ENCODE data around the gene PABPN1L.
"Not testable (repeated sequence)": the region's sequence is repeated elsewhere in the genome, so short reads cannot be mapped to it uniquely, and the experiment has no call there.

PABPN1L gene

DNA sequence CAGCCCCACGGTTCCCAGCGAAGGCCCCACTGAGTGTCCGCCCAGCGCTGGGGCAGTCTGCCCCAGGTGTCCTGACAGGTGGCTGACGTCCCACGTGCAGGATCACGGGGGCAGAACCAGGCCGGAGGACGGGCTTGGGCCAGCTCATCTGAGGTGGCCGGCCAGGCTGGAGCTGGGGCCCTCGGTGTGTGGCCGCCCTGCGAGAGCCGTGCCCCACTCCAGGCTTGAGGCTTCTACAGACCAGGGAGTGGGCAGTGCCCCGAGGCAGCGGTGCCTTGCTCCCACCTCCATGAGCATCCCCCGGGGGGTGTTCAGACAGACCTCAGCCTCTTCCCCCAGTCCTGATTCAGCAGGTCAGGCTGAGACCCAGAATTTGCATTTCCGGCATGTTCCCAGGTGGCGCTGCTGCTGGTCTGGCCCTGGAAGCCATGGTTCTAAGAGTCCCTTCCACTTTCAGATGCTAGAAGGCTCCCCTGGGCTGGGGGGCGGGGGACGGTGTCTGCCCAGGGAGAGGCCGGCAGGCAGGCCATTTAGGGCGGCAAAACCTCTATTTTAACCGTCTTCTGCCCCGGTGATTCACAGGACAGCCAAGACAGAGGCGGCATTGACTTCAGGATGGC is 35.4 kb upstream of the PABPN1L start:
- DNase-seq (ENCODE audit: low read depth in 3 of 3): no peak

DNA sequence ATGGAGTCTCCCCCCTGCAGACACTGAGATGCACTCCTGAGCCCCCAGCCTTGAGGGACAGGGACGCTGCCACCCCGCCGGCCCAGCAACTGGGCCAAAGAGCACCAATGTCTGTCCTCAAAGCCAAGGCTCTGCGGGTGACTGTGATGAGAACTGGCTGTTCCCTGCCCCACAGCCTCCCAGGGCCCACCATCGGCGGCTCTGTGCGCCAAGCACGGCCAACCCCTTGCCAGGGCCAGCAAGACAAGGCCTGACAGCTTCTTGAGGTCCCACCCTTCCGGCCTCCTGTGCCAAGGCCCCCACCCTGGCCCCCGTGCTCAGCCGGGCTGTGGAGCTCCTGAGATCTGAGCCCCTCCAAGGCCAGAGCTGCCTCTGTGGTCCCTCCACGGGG is 34.2 kb upstream of the PABPN1L start:
- no peak for DNase-seq (ENCODE audit: low read depth in 3 of 3)

DNA sequence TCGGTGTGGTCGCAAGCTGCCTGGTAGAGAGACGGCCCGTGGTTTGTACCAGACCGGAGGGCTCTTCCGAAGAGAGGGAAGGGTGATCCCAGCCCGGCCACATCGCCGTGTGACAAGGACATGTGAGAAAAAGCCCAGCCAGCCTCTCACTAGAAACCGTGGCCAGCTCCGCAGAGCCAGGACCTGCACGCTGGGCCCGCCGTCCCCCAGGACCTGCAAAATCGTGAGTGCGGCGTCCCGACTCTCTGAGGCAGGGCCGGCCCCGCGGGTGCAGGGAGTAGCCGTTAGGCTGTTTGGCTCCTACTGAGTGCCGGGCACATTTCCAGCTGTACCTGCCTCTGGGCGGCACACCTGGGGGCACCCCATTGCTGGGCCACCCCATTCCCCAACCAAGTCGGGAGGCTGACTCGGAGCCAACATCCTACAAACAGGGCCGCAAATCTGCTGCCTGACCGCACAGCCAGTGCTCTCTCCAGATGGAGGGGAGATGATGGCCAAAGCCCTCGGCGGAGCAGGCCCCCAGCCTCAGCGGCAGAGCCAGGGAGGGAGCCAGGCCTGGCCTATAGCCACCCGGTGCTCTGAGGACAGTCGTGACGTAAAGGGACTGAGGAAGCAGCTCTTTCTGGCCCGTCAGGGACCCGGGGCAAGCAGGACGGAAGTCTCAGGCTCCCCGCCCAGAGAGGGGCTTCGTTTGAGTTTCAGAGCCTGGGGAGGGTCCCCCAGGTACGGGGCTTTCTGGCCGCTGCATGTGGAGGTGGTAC is 33.6 kb upstream of the PABPN1L start:
- DNase-seq (ENCODE audit: low read depth in 3 of 3): no peak

DNA sequence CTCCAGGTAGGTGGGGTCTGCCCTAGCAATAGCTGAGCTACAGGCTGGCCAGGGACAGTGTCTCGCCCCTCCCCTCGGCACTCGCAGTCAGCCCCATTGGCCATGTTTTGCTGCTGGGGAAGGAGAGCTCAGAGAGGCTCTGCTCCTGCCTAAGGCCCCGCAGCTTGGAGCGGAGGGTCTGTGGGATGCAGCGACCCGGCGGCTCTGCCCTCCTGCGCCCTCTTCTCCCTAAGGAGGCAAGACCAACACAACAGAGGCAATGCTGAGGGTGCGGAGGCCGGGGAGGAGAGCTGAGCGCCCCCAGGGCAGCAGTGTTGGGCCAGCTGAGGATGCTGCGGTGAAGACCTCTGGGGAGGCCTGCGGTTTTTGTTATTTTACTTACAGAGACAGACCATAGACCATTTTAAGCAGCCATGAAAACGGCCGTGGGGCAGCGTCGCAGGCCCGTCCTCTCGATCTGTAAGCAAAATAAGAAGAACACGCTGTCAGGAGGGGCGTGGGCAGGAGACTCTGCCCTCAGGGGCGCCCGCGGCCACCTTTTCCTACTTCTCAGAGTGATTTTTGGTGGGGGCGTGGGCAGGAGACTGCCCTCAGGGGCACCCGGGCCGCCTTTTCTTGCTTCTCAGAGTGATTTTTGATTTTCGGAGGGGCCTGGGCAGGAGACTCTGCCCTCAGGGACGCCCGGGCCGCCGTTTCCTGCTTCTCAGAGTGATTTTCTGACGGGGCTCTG is 31.4 kb upstream of the PABPN1L start:
- DNase-seq (ENCODE audit: low read depth in 3 of 3): no peak

DNA sequence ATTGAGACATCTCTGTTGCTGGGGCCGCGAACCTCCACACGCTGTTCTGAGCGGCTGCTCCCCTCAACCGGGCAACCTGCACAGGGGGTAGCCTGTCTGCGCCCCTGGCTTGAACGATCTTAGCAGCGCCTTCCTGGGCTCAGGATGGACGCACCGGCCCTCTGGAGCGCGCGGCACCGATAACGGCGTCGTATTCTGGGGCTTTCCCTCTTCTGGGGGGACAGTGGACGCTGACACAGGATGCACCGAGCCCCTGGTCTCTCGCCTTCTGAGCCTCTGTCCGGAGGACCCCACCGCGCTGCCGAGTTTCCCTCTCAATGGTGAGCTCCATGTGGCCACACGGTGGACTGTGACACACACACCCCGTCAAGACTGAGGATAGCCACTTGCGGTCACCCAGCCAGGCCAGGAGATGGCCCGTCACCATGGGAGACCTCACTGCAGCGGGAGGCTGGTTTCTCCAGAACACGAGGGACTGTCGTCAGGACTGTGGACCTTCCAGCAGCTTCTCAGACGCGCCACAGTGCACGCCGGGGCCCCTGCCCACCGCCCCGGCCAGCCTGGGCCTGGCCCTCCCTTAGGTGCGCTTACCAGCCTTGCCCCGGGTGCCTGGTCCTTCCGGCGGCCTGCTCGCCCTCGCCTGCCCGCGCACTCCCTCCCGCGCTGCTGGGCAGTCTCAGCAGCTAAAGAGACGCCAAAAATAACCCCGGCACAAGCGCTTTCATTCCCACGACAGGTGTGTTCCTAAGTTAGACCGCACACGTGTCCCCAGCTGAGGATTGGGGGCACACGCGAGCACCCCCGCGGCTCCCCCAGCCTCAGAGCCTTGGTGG is 30.0 kb upstream of the PABPN1L start:
- no peak for DNase-seq (ENCODE audit: low read depth in 3 of 3)

DNA sequence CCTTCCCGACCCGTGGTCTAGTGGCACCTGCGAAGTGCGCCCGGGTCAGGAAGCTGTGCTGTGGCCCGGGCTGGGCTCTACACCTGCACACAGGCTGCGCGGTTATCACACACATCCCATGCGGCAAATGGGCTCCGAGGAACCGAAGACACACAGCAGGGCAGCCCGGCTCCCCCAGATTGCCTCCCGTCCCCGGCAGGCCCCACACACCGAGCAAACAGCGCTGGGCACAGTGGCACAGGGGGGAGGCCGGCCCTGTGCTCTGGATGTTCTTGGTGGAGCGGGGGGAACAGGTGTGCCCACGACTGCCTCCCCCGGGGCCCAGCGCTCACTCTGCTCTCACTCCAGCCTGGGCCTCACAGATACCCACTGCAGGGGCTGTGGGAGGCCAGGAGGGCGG is 28.9 kb upstream of the PABPN1L start:
- DNase-seq (ENCODE audit: low read depth in 3 of 3): no peak

DNA sequence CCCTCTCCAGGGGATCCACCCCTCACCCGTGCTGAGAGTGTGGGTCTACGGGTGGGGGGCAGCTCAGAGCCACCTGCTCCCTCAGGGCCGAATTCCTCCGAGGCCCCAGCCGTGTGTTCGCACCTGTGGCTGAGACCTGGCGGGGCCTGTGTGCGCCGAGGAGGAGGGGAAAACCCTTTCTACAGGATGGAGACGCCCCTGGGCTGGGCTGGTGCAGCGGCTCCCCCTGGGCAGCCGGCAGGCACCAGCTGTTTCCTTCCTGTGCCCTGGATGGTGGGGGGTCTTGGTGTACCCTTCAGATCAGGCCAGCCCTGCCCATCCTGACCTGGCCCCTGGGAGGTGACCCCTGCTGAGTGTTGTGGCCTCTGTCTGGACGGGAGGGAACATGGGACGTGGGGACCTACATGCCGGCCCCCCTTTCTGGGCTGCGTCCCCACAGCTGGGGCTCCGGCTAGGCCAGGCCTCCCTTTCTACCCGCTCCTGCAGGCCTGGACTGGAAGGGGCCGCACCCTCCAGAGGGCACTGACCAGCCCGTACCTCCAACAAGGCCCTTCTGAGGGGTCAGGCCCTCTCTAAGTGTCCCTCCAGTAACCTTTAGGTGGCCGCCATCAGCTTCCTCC is 28.3 kb upstream of the PABPN1L start:
- no peak for DNase-seq (ENCODE audit: low read depth in 3 of 3)

DNA sequence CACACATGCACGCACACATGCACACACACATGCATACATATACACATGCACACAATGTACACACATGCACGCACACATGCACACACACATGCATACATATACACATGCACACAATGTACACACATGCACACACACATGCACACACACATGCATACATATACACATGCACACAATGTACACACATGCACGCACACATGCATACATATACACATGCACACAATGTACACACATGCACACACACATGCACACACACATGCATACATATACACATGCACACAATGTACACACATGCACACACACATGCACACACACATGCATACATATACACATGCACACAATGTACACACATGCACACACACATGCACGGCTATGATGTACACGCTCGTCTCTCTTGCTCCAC is 27.8 kb upstream of the PABPN1L start:
- not testable (repeated sequence) for DNase-seq (ENCODE audit: low read depth in 3 of 3)

DNA sequence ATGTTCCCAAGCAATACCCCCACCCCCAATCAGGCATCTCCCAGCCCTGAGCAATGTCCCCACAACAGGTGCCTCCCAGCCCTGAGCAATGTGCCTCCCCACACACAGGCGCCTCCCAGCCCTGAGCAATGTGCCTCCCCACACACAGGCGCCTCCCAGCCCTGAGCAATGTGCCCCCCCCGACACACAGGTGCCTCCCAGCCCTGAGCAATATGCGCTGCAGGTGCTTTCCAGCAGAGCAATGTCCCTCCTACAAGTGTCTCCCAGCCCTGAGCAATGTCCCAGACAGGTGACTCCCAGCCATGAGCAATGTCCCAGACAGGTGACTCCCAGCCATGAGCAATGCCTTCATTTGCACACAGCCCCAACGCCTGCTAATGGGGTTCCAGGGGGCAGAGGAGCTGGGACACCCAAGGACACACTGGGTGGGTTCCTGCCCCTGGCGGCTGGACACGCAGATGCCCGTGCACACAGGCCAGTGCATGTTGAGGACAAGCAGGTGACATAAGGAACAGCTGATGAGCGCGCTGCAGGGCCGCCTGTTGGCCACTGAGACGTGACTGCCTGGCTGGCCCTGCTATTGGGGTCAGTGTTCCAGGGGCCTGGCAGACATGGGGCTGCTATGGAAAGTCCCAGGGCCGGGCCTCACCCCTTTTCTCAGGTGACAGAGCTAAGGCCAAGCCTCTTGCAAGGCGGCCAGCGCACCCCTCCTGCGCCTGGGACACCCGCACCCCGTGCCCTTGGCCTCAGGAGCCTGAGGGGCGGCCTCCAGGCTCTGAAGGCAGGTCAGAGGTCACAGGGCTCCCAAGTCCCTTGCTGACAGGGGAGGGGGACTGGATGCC is 26.9 kb upstream of the PABPN1L start:
- DNase-seq (ENCODE audit: low read depth in 3 of 3): no peak

DNA sequence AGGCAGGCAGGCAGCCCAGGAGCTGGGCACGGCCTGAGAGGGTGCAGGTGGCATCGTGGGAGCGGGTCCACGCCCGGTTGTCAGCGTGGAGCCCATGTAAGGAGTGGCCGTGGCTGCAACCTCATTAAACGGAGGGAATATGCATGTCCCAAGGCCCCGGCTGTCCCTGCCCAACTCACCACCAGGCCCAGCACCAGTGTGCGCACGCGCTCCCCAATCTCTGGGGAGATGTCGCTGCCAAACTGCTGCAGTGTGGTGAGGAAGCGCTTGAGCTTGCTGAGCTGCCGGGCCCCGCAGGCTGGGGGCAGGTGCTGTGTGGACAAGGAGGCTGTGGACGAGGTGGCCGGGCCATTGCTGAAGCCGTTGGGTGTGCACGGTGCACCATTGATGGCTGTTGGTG is 25.6 kb upstream of the PABPN1L start:
- DNase-seq (ENCODE audit: low read depth in 3 of 3): no peak

DNA sequence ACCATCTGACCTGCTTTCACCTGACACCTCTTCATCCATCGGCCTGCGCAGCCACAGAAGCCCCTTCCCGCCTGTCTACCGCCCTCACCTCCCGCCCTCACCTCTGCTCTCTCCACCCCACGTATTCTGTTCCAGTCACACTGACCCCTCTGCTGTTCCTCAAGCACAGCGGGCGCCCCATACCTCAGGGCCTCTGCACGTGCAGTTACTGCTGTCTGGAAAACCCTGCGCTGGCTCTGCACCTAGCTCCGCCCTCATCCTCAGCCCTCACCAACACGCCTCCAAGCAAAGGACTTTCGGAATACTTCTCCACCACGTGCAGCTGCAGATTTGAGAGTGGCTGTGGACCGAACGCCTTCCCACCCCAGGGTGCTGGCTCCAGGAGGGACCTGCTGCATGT is 24.6 kb upstream of the PABPN1L start:
- no peak for DNase-seq (ENCODE audit: low read depth in 3 of 3)

DNA sequence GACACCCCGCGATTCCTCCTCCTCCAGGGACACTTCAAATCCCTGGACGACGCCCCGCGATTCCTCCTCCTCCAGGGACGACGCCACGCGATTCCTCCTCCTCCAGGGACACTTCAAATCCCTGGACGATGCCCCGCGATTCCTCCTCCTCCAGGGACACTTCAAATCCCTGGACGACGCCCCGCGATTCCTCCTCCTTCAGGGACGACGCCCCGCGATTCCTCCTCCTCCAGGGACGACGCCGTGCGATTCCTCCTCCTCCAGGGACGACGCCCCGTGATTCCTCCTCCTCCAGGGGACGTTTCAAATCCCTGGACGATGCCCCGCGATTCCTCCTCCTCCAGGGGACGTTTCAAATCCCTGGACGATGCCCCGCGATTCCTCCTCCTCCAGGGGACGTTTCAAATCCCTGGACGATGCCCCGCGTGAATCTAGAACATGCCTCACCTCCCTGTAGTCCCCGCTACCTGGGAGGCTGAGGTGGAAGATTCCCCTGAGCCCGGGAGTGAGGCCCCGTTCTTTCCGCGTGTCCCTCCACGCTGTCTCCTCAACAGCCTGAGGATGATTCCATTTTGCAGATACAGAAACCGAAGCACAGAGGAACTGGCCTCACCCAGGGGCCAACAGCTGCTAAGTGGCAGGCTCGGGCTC is 23.4 kb upstream of the PABPN1L start:
- not testable (repeated sequence) for DNase-seq (ENCODE audit: low read depth in 3 of 3)

DNA sequence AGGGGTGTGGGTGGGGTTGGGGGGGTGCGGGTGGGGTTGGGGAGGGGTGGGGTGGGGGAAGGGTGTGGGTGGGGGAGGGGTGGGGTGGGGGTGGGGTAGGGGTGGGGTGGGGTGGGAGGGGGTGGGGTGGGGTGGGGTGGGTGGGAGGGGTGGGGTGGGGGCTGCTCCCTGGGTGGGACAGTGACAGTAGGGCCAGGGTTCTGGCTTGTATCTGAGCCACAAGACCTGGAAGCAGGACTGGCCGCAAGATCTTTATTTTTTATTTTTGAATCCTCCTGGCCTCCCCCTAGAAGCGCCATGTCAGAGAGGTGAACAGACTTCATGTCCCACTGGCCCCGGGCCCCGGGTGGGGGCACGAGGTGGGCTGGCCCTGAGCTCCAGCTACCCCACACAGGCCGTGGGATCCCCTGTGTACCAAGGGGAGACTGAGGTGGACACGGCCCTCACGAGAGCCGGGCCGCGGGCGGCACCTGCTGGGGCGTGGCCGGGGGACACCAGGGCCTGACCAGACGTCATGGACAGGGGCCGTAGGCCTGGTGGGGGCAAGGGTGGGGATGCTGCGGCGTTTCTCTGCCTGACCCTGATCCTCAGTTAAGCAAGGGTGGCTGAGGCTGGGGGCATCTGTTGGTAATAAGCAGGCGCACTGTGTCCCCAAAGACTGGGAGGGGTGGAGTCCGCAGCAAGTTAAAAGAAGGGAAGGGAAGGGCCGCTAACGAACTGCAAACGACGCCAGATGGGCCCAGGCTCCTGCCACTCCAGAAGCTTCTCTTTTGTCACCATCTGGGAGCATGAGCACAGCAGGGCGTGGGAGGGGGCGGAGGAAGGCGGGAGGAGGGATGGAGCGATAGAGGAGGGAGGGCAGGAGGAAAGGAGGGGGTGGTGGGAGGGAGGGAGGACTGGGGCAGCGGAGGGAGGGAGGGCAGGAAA is 22.3 kb upstream of the PABPN1L start:
- no peak for DNase-seq (ENCODE audit: low read depth in 3 of 3)

DNA sequence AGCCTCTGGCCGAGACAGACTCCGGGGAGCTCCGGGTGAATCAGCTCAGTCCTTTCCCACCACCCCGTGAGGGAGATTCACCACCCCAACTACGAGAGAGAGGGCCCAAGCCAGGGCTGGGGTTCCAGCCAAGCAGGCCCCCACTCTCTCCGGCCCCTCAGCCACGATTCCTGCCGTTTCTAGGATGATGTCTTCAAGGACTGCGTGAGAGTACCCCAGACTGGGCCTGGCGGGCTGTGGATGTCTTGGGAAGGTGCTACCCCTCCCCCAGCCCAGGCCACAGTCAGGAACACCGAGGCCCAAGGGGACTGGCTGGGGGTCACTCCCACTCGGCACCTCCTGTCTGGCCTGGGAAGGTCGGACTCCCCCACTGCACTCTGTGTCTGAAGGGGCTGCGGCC is 21.6 kb upstream of the PABPN1L start:
- DNase-seq (ENCODE audit: low read depth in 3 of 3): no peak

DNA sequence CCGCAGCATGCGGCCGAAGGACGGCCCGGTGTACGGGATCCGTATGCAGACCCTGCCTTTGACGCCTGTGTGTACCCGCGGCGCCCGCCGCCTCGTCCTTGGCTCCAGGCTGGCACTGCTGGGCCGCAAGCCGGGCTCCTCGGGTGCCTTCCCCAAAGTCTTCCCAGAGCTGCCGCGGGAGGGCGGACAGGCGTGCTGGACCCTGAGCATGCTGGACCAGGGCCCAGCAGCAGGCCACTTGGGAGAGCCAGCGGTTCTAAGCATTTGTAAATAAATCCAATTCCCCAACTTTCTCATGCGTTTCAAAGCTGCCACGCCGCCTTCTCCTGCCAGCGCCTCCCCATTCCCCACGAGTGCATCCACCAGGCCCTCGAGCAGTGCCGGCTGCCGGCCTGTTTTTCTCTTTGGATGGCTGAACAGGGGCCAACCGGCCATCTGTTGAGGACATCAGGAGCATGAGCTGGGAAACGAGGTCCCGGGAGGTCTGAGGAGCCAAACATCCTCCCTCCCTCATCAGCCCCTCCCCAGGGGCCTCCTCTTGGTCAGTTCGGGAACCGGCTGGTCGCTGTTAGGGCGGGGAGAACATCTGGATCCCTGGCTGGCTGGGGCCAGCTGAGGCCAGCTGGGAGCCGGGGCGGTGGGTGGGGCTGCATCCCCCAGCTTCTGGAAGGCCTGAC is 20.5 kb upstream of the PABPN1L start:
- DNase-seq (ENCODE audit: low read depth in 3 of 3): no peak

DNA sequence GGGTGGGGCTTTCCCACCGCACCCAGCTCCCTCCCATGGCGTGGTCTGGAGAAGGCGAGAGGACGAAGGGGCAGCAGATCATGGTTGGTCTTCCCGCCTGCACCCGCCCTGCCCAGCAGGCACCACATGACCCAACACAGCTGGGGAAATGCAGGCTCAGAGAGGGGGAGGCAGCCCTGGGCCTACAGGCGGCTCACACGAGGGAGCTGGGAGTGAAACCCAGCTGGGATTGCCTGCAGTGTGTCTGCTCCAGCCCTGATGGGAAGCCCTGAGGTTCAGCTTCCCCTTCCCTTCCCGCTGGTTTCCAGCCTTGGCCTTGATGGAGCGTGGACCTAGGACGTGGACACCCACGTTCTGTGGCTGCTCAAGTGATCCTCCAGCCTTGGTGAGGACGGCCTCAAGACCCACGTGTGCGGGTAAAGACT is 20.0 kb upstream of the PABPN1L start:
- no peak for DNase-seq (ENCODE audit: low read depth in 3 of 3)

DNA sequence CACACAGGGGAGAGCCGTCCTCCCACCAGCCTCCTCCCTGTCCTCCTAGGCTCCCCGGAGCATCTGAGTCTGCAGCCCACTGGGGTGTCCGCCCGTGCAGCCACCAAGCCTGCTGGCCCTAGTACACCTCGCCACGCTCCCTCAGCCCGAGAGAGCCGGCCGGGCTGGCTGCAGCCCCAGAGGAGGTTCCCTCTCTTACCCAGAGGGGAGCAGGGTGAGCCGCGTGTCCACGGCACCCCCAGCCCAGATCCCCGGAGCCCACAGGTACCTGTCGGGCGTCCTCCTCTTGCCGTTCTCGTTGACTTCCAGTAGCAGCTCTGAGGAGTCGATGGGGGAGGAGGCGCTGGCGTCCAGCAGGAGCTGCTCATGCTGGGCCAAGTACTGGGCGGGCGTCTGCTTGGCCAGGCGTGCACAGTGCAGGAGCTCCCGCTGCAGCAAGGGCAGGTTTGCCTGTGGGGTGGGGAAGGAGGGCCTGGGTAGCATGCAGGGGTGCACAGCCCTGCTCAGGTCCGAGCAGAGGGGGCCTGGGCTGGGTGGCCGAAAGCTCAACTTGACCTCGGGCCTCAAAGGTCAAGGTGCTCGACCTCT is 19.3 kb upstream of the PABPN1L start:
- no peak for DNase-seq (ENCODE audit: low read depth in 3 of 3)

All from stimulated activated CD4-positive, alpha-beta T cell treated with anti-CD3 and anti-CD28 coated beads, TNF-alpha, amount 100 ng/mL, for 4 hours (primary cell).